ENCODE data around the gene GATB.

GATB gene

GRCh38 chr4:151669990-151670389, 90.8 kb downstream of the GATB start:
- no peak for DNase-seq

GRCh38 chr4:151668689-151669402, 92.0 kb downstream of the GATB start:
- DNase-seq = no peak

- DNase-seq = no peak
These were observed 93.1 kb downstream of the GATB start for GRCh38 chr4:151667666-151668065.

GRCh38 chr4:151667048-151667447, 93.8 kb downstream of the GATB start:
- no peak for DNase-seq

- DNase-seq = no peak
These were observed 94.3 kb downstream of the GATB start for GRCh38 chr4:151666501-151666900.

- no peak for DNase-seq
These were observed 95.1 kb downstream of the GATB start for GRCh38 chr4:151665785-151666127.

GRCh38 chr4:151665022-151665784, 95.6 kb downstream of the GATB start:
- DNase-seq = no peak

- no peak for DNase-seq
These were observed 96.5 kb downstream of the GATB start for GRCh38 chr4:151664289-151664688.

- no peak for DNase-seq
These were observed 97.7 kb downstream of the GATB start for GRCh38 chr4:151663109-151663508.

- DNase-seq = no peak
These were observed 98.9 kb downstream of the GATB start for GRCh38 chr4:151661873-151662272.

- DNase-seq = no peak
These were observed 100.1 kb downstream of the GATB start for GRCh38 chr4:151660676-151661075.

- no peak for DNase-seq
These were observed 101.0 kb downstream of the GATB start for GRCh38 chr4:151659601-151660364.

- no peak for DNase-seq
These were observed 101.7 kb downstream of the GATB start for GRCh38 chr4:151658959-151659600.

- DNase-seq = no peak
These were observed 102.9 kb downstream of the GATB start for GRCh38 chr4:151657896-151658295.

- DNase-seq = no peak
These were observed 104.7 kb downstream of the GATB start for GRCh38 chr4:151656058-151656457.

GRCh38 chr4:151653548-151653918, 107.3 kb downstream of the GATB start:
- DNase-seq = no peak

- DNase-seq = no peak
These were observed 107.8 kb downstream of the GATB start for GRCh38 chr4:151652841-151653547.

- no peak for DNase-seq
These were observed 109.3 kb downstream of the GATB start for GRCh38 chr4:151651496-151651895.

- no peak for DNase-seq
These were observed 111.3 kb downstream of the GATB start for GRCh38 chr4:151649479-151649878.

GRCh38 chr4:151646322-151646721, 114.5 kb downstream of the GATB start:
- no peak for DNase-seq

- no peak for DNase-seq
These were observed 116.2 kb downstream of the GATB start for GRCh38 chr4:151644622-151645021.

GRCh38 chr4:151643564-151643963, 117.2 kb downstream of the GATB start:
- DNase-seq = no peak

GRCh38 chr4:151641983-151642382, 118.8 kb downstream of the GATB start:
- DNase-seq = no peak

Measured in T-helper 9 cell (primary cell).